HG02763 (cell line): Measurements from ENCODE around the gene OTOGL.

Source experiments
- ATAC-seq: cut with Tn5 transposase; IDR thresholded peaks from one replicate; pipeline ENCODE4 v1.9.1; 2021; ENCODE audit warnings: mild to moderate bottlenecking, moderate library complexity; ENCODE audit not compliant: unreplicated experiment

OTOGL gene

GRCh38 chr12:80325167-80325959 is 226.0 kb downstream of the OTOGL start:
- no peak for ATAC-seq

DNA sequence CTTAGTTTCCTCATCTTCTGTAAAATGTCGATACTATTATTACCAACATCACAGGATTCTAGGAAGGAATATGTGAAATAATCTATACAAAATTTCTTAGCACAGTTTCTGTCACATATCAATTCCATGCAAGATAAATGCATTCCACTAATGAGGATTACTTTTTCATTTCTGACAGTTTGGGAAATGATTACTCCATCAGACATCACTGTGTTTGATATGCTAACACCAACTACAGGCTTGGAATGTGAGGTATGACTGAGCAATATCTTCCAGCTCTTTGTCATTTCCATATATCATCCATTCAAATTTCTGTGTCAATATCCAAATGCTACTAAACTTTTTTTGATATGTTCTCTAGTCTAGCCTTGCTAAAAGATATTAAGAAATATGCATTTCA is 233.5 kb downstream of the OTOGL start:
- ATAC-seq = no peak

DNA sequence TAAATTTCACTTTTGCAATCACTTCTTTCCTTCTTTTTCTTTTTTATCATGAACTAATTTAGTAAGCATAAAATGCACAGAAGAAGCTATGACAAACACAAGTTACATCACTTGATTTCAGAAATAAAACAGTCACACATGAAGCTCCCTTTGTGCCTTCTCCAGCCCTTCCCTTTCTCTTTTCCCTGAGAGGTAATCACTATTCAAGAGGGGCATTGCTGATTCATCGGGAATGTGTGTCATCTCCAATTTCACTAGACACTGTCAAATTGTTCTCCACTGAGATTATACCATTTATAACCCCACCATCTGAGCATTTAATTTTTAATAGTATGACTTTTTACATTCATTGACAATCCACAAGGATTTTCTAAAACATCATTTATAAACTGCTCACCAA is 253.1 kb downstream of the OTOGL start:
- ATAC-seq = no peak

- ATAC-seq = no peak
These were observed 253.9 kb downstream of the OTOGL start for GRCh38 chr12:80353254-80353653.

- no peak for ATAC-seq
These were observed 256.8 kb downstream of the OTOGL start for GRCh38 chr12:80356097-80356496.

GRCh38 chr12:80359703-80360102 is 260.4 kb downstream of the OTOGL start:
- ATAC-seq = no peak

GRCh38 chr12:80364056-80364455 is 264.7 kb downstream of the OTOGL start:
- no peak for ATAC-seq

GRCh38 chr12:80373666-80374065 is 274.3 kb downstream of the OTOGL start:
- no peak for ATAC-seq

- no peak for ATAC-seq
These were observed 275.3 kb downstream of the OTOGL start for GRCh38 chr12:80374615-80375014.

DNA sequence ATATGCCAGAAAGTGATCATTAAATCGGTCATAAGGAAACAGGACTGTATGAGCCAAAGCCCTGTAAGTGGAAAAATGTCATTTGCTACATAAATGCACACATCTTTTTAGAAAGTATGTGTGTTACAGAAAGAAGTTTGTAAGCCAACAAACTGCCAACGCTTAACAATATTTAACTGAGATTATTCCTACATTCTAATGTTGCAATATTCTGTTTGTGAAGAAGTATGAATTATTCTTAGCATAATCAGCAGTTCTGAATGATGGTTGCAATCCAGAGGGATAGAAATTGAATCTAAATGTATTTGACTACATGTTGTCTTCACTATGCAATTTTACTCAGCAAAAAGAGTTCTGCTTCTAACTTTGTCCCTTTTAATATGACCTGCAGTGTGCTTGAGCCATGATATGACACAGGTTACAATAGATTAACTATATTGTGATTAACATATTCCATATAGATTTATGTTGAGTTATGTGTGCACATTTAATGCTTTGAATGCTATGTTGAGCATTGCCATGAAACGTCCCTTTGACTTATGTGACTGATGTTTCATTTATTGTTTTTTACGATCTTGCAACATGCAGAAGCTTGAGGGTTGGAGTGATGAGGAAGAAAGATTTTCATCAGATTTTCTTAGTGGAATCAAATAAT is 277.9 kb downstream of the OTOGL start:
- ATAC-seq = no peak

- no peak for ATAC-seq
These were observed 281.8 kb downstream of the OTOGL start for GRCh38 chr12:80381121-80381520.

DNA sequence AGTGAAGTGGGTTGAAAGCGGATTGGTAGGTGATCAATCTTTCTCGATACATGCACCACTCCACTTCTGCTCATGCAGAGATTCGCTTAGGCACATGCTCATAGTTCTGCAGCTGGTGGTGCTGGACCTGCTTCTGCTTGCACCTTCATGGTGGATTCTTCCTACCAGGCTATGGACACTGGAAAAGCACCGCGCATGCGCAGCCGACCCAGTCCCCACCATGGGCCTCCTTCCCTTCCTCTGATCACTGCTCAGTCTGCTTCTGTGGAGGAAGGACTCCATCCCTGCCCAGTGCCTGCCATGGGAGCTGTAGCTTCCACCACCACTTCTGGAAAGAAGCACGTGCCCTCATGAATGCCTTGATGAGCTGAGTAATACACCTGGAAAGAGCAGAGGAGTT is 282.9 kb downstream of the OTOGL start:
- ATAC-seq = no peak

GRCh38 chr12:80400571-80400991 is 301.2 kb downstream of the OTOGL start:
- ATAC-seq = no peak

GRCh38 chr12:80401191-80401590 is 301.9 kb downstream of the OTOGL start:
- ATAC-seq = no peak

GRCh38 chr12:80404629-80405028 is 305.3 kb downstream of the OTOGL start:
- ATAC-seq = no peak

- no peak for ATAC-seq
These were observed 306.9 kb downstream of the OTOGL start for GRCh38 chr12:80406253-80406652.

DNA sequence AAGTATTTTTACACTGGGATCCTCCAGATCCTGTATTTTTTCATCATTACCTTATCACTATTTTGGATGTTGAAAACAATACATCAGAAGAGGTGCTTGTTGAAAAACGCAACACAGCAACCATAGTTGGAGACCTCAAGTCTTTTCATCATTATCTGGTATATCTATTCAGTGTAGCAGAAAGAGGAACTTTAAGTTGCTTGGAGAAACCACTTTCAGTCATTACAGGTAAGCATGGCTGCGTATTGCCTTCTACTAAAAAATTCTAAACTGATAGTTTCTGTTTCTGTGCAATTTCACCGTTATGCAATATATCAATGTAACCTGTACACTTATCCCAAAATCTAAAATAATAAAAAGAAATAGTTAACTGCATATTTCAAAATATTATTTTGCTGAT is 312.4 kb downstream of the OTOGL start:
- ATAC-seq = no peak

DNA sequence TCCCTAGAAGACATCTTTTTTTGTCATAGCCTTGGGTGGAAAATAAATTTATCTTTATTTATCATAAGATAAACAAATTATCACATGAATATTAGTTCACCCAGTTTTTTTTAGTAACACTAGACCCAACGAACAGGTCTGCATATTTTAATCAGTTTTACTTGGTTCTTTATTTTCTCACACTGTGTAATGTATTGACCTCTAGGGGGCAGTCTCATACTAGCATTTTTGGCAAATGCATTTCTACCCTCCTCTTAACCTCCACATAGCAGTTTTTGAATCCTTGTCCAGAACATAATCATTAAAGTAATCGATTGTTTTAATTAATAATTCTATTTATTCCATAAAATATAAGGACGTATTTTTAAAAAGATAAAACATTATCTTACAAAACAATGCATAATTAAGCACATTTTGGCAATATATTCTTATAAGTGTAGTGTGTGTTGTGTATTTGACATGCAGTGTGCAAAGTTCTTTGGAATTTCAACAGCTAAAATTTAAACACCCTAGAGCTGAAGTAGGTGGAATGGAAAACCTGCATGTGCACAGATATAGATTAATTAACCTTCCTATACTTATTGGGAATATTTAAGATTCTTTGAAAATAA is 313.1 kb downstream of the OTOGL start:
- peak; percentile 76 for ATAC-seq

DNA sequence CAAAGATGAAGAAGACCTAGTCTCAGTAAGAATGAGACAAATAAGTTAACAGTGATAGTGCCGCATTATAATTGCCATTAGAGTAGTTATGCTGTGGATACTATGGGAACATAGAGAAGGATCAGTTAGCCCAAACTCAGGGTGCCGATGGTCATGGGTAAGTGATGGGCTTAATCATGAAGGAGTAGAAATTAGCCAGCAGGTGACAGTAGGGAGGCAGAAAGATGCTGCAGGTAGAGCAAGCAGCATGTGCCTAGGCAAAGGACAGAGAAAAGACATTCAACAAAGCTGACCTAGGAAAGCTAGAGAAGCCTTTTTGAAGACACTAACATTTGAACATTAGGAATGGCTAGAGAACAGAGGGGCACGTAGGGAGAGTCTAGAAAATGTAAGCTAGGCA is 314.1 kb downstream of the OTOGL start:
- ATAC-seq = no peak

GRCh38 chr12:80415466-80415865 is 316.1 kb downstream of the OTOGL start:
- ATAC-seq = no peak

DNA sequence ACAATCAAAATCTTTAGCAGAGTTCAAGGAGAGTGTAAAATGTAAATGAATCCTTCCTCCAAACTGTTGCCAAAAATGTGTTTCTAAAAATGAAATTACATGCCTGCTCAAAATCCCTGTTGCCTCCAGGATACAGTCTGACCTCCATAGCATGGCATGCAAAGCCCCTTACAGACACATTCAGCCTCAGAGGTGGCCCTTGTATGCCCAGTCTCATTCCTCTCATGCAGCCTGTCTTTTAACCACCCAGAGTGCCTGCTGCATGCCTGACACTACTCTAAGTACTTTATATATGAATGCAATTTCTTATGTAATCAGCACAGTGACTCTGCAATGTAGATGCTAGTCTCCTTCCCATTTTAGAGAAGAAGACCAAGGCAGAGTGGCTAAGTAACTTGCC is 320.3 kb downstream of the OTOGL start:
- no peak for ATAC-seq

DNA sequence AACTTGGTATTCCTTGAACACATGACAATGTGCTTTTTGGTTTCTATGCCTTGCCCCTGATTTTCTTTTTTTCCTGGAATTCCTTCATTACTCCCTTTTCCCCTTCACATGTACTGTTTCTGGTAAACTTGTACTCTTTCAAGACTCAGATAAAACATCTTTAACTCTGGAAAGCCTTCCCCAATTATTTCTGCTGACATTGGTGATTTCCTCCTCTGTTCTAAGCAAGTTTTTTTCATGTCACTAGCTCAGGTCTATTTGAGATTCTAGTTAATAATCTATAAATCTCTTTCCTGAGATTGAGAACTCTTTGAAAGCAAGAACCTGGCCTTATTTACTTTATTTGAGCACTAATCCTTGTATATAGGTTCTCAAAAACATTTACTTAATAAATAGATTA is 320.7 kb downstream of the OTOGL start:
- no peak for ATAC-seq
